ENCODE data around the gene PTGER3. TPM values are rescaled to one million over a fixed set of nuclear protein-coding genes. Genes with fewer than 3 reads are reported as not detected.

Gene PTGER3
- total RNA-seq, 1 donor, result 0.86 TPM

GRCh38 chr1:70970407-70970806, 77.2 kb downstream of the PTGER3 start:
- TF ChIP-seq CTCF (IDR thresholded peaks at IDR 0.05; ENCODE audit: insufficient read depth, low read depth, low read length), result no peak
- no peak overlapping the region for H3K4me3 ChIP-seq (ENCODE audit: low read depth, low read length)
- no peak for DNase-seq (ENCODE audit: low read depth)

- peak; percentile 45 for TF ChIP-seq CTCF (IDR thresholded peaks at IDR 0.05; ENCODE audit: insufficient read depth, low read depth, low read length)
- H3K4me3 ChIP-seq (ENCODE audit: low read depth, low read length), result no peak overlapping the region
- peak; percentile 4 for DNase-seq (ENCODE audit: low read depth)
Measured at GRCh38 chr1:70966018-70966638, 81.5 kb downstream of the PTGER3 start.

- TF ChIP-seq CTCF (IDR thresholded peaks at IDR 0.05; ENCODE audit: insufficient read depth, low read depth, low read length), result no peak
- H3K4me3 ChIP-seq (ENCODE audit: low read depth, low read length), result no peak overlapping the region
- DNase-seq (ENCODE audit: low read depth), result no peak
Measured at GRCh38 chr1:70963374-70963773, 84.2 kb downstream of the PTGER3 start.

GRCh38 chr1:70961374-70961975, 86.1 kb downstream of the PTGER3 start:
- TF ChIP-seq CTCF (IDR thresholded peaks at IDR 0.05; ENCODE audit: insufficient read depth, low read depth, low read length), result no peak

GRCh38 chr1:70948396-70949017, 99.1 kb downstream of the PTGER3 start:
- no peak for TF ChIP-seq CTCF (IDR thresholded peaks at IDR 0.05; ENCODE audit: insufficient read depth, low read depth, low read length)
- DNase-seq (ENCODE audit: low read depth), result no peak
- H3K4me3 ChIP-seq (ENCODE audit: low read depth, low read length), result no peak overlapping the region

More at GRCh38 chr1:70961374-70961975, 86.1 kb downstream of the PTGER3 start:
- no peak overlapping the region for H3K4me3 ChIP-seq (ENCODE audit: low read depth, low read length)
- no peak for DNase-seq (ENCODE audit: low read depth)

GRCh38 chr1:70947835-70948234, 99.8 kb downstream of the PTGER3 start:
- H3K4me3 ChIP-seq (ENCODE audit: low read depth, low read length), result no peak overlapping the region
- no peak for TF ChIP-seq CTCF (IDR thresholded peaks at IDR 0.05; ENCODE audit: insufficient read depth, low read depth, low read length)
- no peak for DNase-seq (ENCODE audit: low read depth)

All from fibroblast of villous mesenchyme (primary cell).